Spleen (tissue), 11 donors: ENCODE results near the gene DEK. TPM values are rescaled to one million over a fixed set of nuclear protein-coding genes. Genes with fewer than 3 reads are reported as not detected.
"Not testable (repeated sequence)": the region's sequence is repeated elsewhere in the genome, so short reads cannot be mapped to it uniquely, and the experiment has no call there.

Source experiments
- DNase-seq: peaks from one replicate; pipeline ENCODE4 v3.0.0-alpha.2; 2020
- H3K27ac ChIP-seq, 8 donors: fragments of 200-600 bp; sonication (generic) in 7 of 8; 1 replicate in 4 of 8; 2 replicates in 4 of 8; pipeline versions ENCODE4 v1.5.0 to v1.8.0; 2016 to 2021; ENCODE audit warnings: inconsistent platforms in 4 of 8, mild to moderate bottlenecking in 4 of 8, moderate library complexity in 1 of 8
- H3K27me3 ChIP-seq, 7 donors: fragments of 200-600 bp; sonication (generic) in 6 of 7; replicated peaks in 1 of 7; 1 replicate in 4 of 7; 2 replicates in 3 of 7; pipeline versions ENCODE4 v1.5.0 to v1.8.0; 2016 to 2021; ENCODE audit warnings: inconsistent platforms in 3 of 7, mild to moderate bottlenecking in 1 of 7
- H3K36me3 ChIP-seq, 6 donors: fragments of 200-600 bp; sonication (generic) in 5 of 6; 1 replicate in 4 of 6; 2 replicates in 2 of 6; pipeline versions ENCODE4 v1.5.0 to v1.8.0; 2016 to 2021; ENCODE audit warnings: inconsistent platforms in 2 of 6
- H3K4me1 ChIP-seq, 6 donors: fragments of 200-600 bp; sonication (generic) in 5 of 6; 1 replicate in 3 of 6; 2 replicates in 3 of 6; pipeline versions ENCODE4 v1.5.0 to v1.8.0; 2016 to 2021; ENCODE audit warnings: inconsistent platforms in 3 of 6
- H3K4me3 ChIP-seq, 8 donors: fragments of 200-600 bp; sonication (generic) in 7 of 8; 1 replicate in 4 of 8; 2 replicates in 4 of 8; pipeline versions ENCODE4 v1.5.0 to v1.8.0; 2016 to 2021; ENCODE audit warnings: inconsistent platforms in 4 of 8, mild to moderate bottlenecking in 4 of 8, moderate library complexity in 2 of 8
- H3K9me3 ChIP-seq, 8 donors: fragments of 200-600 bp; sonication (generic) in 7 of 8; 1 replicate in 4 of 8; 2 replicates in 4 of 8; pipeline versions ENCODE4 v1.5.0 to v1.8.0; 2016 to 2021; ENCODE audit warnings: inconsistent platforms in 4 of 8
- CTCF ChIP-seq, 11 experiments: fragments of 200-600 bp in 7 of 11; fragments of 450-650 bp in 4 of 11; sonication (generic) in 4 of 11; IDR thresholded peaks in 8 of 11; conservative IDR thresholded peaks in 3 of 11; 1 replicate in 7 of 11; 2 replicates in 4 of 11; pipeline versions ENCODE4 v1.4.0 to v1.8.0; 2016 to 2021; ENCODE audit warnings: antibody characterized with exemption in 11 of 11, inconsistent platforms in 4 of 11, mild to moderate bottlenecking in 1 of 11
- POLR2A ChIP-seq, 3 donors: fragments of 450-650 bp; IDR thresholded peaks; one replicate each; pipeline ENCODE4 v1.5.1; 2017; ENCODE audit warnings: antibody characterized with exemption in 3 of 3, mild to moderate bottlenecking in 1 of 3
- POLR2AphosphoS5 ChIP-seq, 3 donors: sonication (generic); formaldehyde crosslinking; IDR thresholded peaks; one replicate each; pipeline ENCODE4 v1.5.1; 2017; ENCODE audit warnings: antibody characterized with exemption in 3 of 3
- WGBS, 5 donors: extraction: QIAGEN DNeasy Blood & Tissue Kit in 3 of 5; methylation state at CpG; one replicate each; pipeline versions ENCODE4 v1.1.5 to v1.1.7; 2013 to 2018; 5-methylcytosine and 5-hydroxymethylcytosine counted together
- intact Hi-C: fragments of 100-400 bp; cut with DNase I; formaldehyde crosslinking; loops from one replicate; pipeline ENCODE4 v1.15.0; 2023; ENCODE audit warnings: low total_unique reads
- polyA plus RNA-seq, 3 donors: library from polyadenylated mRNA; stranded (reverse); fragments of 200-250 nt; gene quantifications; one replicate each; pipeline ENCODE4 v1.2.1, GENCODE V29; 2013
- total RNA-seq, 7 donors: library from RNA; depleted of rRNA in 3 of 7; stranded (reverse); fragments of >200 nt in 3 of 7; fragmentation: NEBNext Ultra II Directional in 4 of 7; extraction: Animal tissue kit (Norgen Biotek cat#: 25700) in 4 of 7; gene quantifications; one replicate each; pipeline versions ENCODE4 v1.1.0 to v1.2.1, GENCODE V29; 2016 to 2021
- donor health status: healthy with polysubstance abuse.
- donor health status: DM: no; HTN: no; CAD: no; lungs with moderate emphysema.
- donor health status: DM: no; HTN: no; CAD: no.
- donor health status: Bipolar disorder and iron deficiency.
- donor health status: healthy.
- donor health status: DM: no; HTN: no; CAD: no.
- donor health status: DM: yes; HTN: yes; CAD: no.

The DEK gene
- total and polyA plus RNA-seq, 10 donors = 27.4 to 133 (median 73.9) TPM

DNA sequence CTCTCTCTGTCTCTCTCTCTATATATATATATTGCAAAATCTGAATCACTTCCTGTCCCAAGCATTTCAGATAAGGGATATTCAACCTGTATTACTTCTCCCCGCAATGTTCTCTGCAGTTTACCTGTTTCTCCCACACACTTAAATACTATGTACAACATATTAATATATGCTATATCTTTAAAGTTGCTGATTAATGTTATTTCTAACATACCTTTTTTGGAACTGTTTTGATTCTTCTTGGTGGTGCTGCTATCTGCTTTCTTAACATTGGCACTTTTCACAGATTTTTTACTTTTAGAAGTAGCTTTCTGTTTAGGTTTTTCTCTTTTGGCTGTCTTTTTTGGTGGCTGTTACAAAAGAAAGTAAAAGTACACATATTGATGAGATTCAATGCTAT lies 27.2 kb downstream of the DEK start:
- Histone ChIP-seq H3K27ac (no peak overlapping the region), H3K4me3 (no peak overlapping the region), H3K27me3 (no peaks in the 10 kb centered on the region), H3K4me1 (no peaks in the 10 kb centered on the region), H3K9me3 (peaks cover 2 to 19% (median 14%) of the 10 kb centered on the region in 8 donors), H3K36me3 (peaks cover 10 to 90% (median 50%) of the 10 kb centered on the region in 6 donors)
- WGBS, 5 donors = 95 to 100% (median 98%) methylated on average over 1 of the region's 1 CpG
- no peak for TF ChIP-seq POLR2AphosphoS5 (IDR thresholded peaks at IDR 0.05)
- TF ChIP-seq CTCF (IDR thresholded peaks at IDR 0.05 in 8 of 11, conservative IDR thresholded peaks at IDR 0.05 in 3 of 11) = no peak
- TF ChIP-seq POLR2A (IDR thresholded peaks at IDR 0.05) = no peak
- intact Hi-C loops = no loop called here
- DNase-seq = no peak

GRCh38 chr6:18235524-18235923 lies 28.8 kb downstream of the DEK start:
- no peak for TF ChIP-seq POLR2A (IDR thresholded peaks at IDR 0.05)
- intact Hi-C loops = no loop called here
- Histone ChIP-seq H3K27me3 (no peaks in the 10 kb centered on the region), H3K9me3 (peaks cover 5 to 34% (median 28%) of the 10 kb centered on the region in 8 donors), H3K27ac (no peak overlapping the region), H3K4me1 (no peaks in the 10 kb centered on the region), H3K36me3 (peaks cover 10 to 90% (median 55%) of the 10 kb centered on the region in 6 donors), H3K4me3 (no peak overlapping the region)
- no peak for DNase-seq
- WGBS, 5 donors = 78 to 99% (median 97%) methylated on average over 3 of the region's 3 CpGs

DNA sequence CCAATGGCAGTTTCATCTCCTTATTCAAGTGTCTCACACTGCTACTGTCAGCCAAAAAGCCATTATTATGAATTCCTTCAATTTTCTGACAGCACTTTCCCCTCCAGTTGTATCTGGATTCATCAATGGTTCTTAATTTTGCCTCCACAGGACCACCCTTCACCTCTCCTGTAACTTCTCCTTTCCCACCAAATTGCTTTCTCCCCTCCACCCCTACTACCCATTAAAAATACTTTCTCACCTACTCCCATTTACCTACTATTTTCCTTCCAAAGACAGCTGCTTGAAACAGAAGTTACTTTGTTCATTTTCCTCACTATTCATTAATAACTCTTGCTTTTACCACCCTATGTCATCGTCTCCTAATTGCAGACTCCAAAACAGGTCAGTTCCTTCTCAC lies 29.8 kb downstream of the DEK start:
- H3K36me3 ChIP-seq = peaks cover 10 to 95% (median 58%) of the 10 kb centered on the region in 6 donors
- 93 to 100% (median 96%) methylated on average over 1 of the region's 1 CpG for WGBS, 5 donors

DNA sequence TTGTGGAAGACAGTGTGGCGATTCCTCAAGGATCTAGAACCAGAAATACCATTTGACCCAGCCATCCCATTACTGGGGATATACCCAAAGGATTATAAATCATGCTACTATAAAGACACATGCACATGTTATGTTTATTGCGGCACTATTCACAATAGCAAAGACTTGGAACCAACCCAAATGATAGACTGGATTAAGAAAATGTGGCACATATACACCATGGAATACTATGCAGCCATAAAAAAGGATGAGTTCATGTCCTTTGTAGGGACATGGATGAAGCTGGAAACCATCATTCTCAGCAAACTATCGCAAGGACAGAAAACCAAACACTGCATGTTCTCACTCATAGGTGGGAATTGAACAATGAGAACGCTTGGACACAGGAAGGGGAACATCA lies 30.6 kb downstream of the DEK start:
- H3K4me3 ChIP-seq, DNase-seq, H3K27ac ChIP-seq, intact Hi-C loops, H3K27me3 ChIP-seq, H3K4me1 ChIP-seq: not testable (repeated sequence)
- WGBS, 5 donors = 94 to 100% (median 95%) methylated on average over 2 to 4 of the region's 4 CpGs
- H3K36me3 ChIP-seq = peaks cover 10 to 95% (median 62%) of the 10 kb centered on the region in 6 donors
- H3K9me3 ChIP-seq = peaks cover 6 to 50% (median 42%) of the 10 kb centered on the region in 8 donors

More for the DNA sequence above, 29.8 kb downstream of the DEK start:
- no peak overlapping the region for H3K4me3 ChIP-seq
- DNase-seq = no peak
- intact Hi-C loops = no loop called here
- TF ChIP-seq POLR2AphosphoS5 (IDR thresholded peaks at IDR 0.05) = no peak
- no peak for TF ChIP-seq CTCF (IDR thresholded peaks at IDR 0.05 in 8 of 11, conservative IDR thresholded peaks at IDR 0.05 in 3 of 11)
- no peak for TF ChIP-seq POLR2A (IDR thresholded peaks at IDR 0.05)
- H3K9me3 ChIP-seq = peaks cover 6 to 42% (median 35%) of the 10 kb centered on the region in 8 donors
- no peaks in the 10 kb centered on the region for H3K27me3 ChIP-seq
- H3K27ac ChIP-seq = no peak overlapping the region
- no peaks in the 10 kb centered on the region for H3K4me1 ChIP-seq

- DNase-seq, intact Hi-C loops, H3K4me1 ChIP-seq, H3K4me3 ChIP-seq, H3K27ac ChIP-seq, H3K27me3 ChIP-seq: not testable (repeated sequence)
- WGBS, 5 donors = 96 to 99% (median 97%) methylated on average over 7 of the region's 7 CpGs
- H3K9me3 ChIP-seq = peaks cover 6 to 56% (median 49%) of the 10 kb centered on the region in 8 donors
- H3K36me3 ChIP-seq = peaks cover 10 to 95% (median 65%) of the 10 kb centered on the region in 6 donors
These were observed 32.5 kb downstream of the DEK start for GRCh38 chr6:18231856-18232255.

GRCh38 chr6:18228590-18228989 lies 35.7 kb downstream of the DEK start:
- intact Hi-C loops, H3K4me3 ChIP-seq, H3K4me1 ChIP-seq, DNase-seq, H3K27ac ChIP-seq, H3K27me3 ChIP-seq: not testable (repeated sequence)
- H3K9me3 ChIP-seq = peaks cover 6 to 48% (median 45%) of the 10 kb centered on the region in 8 donors
- peaks cover 0 to 95% (median 65%) of the 10 kb centered on the region in 6 donors for H3K36me3 ChIP-seq
- peak in 1 of 3 donors; percentile 28 for TF ChIP-seq POLR2AphosphoS5 (IDR thresholded peaks at IDR 0.05)
- 92 to 98% (median 97%) methylated on average over 14 of the region's 14 CpGs for WGBS, 5 donors

GRCh38 chr6:18227166-18227565 lies 37.2 kb downstream of the DEK start:
- peaks cover 4 to 38% (median 34%) of the 10 kb centered on the region in 8 donors for H3K9me3 ChIP-seq
- H3K27me3 ChIP-seq, H3K4me3 ChIP-seq, DNase-seq, H3K27ac ChIP-seq, H3K4me1 ChIP-seq, intact Hi-C loops: not testable (repeated sequence)
- peaks cover 0 to 98% (median 66%) of the 10 kb centered on the region in 6 donors for H3K36me3 ChIP-seq
- WGBS, 5 donors = 91 to 96% (median 94%) methylated on average over 7 to 9 of the region's 9 CpGs

- WGBS, 5 donors = 90 to 98% (median 91%) methylated on average over 5 of the region's 5 CpGs
- intact Hi-C loops, H3K4me3 ChIP-seq, H3K4me1 ChIP-seq, H3K27me3 ChIP-seq, H3K27ac ChIP-seq, DNase-seq: not testable (repeated sequence)
- Histone ChIP-seq H3K9me3 (peaks cover 0 to 32% (median 28%) of the 10 kb centered on the region in 8 donors), H3K36me3 (peaks cover 0 to 98% (median 67%) of the 10 kb centered on the region in 6 donors)
These were observed 37.8 kb downstream of the DEK start for GRCh38 chr6:18226451-18227105.
